GM12875 (cell line): Measurements from ENCODE around the gene PLXNA2.

Experiments
- H3K4me3 ChIP-seq: one replicate; pipeline ENCODE4 v1.5.1; 2011; ENCODE audit warnings: low read depth, low read length, control low read depth
- TF ChIP-seq, protein P1 (sequence below): IDR thresholded peaks from 2 replicates; pipeline ENCODE4 v1.5.1; 2011; ENCODE audit warnings: low read depth, mild to moderate bottlenecking, control low read depth, inconsistent platforms, low read length, moderate library complexity, borderline replicate concordance; ENCODE audit not compliant: insufficient read depth

The PLXNA2 gene

DNA sequence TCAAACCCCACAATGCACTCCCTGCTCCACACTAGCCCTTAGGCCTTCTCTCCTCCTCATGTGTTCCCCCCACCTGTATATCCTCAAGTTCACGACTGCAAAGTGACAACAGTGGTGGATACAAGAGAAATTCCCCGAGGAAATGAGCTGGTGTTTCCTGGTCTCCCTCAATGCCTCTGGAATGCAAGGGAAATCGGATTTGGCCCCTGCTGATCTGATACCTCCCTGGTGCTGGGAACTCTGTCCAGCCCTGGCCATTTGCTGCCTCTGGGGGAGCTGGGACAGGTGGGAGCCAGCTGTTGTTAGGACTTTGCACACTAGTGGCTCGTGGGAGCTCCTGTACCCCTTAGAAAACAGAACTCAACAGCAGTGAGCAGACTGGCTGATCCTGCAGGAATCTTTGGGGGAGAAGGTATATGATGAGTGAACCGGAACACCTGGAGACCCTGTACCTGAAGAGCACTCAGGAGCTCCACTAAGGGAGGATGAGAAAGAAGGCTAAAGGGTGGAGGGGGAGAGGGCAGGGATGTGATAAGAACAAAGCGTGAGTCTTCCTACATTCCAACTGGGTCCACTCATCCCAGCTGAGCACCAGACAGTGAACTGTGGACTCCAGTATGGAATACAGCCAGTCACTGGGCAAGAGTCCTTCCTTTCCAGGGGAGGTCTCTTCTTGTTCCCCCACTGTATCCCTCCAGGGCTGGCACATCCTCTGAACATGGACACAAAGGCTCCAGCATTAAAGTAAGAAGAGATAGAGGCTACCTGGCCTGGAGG, 69.3 kb downstream of the PLXNA2 start:
- H3K4me3 ChIP-seq: no peak overlapping the region
- TF ChIP-seq, protein P1, sequence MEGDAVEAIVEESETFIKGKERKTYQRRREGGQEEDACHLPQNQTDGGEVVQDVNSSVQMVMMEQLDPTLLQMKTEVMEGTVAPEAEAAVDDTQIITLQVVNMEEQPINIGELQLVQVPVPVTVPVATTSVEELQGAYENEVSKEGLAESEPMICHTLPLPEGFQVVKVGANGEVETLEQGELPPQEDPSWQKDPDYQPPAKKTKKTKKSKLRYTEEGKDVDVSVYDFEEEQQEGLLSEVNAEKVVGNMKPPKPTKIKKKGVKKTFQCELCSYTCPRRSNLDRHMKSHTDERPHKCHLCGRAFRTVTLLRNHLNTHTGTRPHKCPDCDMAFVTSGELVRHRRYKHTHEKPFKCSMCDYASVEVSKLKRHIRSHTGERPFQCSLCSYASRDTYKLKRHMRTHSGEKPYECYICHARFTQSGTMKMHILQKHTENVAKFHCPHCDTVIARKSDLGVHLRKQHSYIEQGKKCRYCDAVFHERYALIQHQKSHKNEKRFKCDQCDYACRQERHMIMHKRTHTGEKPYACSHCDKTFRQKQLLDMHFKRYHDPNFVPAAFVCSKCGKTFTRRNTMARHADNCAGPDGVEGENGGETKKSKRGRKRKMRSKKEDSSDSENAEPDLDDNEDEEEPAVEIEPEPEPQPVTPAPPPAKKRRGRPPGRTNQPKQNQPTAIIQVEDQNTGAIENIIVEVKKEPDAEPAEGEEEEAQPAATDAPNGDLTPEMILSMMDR: no peak

DNA sequence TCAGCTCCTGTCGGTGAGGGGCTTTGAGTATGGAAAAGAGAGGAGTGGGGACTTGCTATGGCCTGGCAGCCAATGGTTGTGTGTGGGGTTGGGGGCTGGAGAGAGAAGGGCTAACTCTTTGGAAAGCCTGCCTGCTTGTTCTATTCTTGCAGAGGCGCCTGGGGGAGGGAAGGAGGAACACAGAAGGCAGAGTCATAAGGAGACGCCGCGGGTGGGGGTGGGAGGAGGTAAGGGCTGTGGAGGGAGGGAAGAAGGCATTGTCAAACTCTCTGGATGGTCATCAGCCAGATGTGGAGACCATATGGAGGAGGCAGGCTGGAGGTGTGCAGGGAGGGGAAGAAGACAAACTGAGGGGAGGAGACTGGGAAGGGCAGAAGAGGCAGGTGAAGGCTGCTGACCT, 70.0 kb downstream of the PLXNA2 start:
- H3K4me3 ChIP-seq: no peak overlapping the region
- TF ChIP-seq, protein P1: no peak

DNA sequence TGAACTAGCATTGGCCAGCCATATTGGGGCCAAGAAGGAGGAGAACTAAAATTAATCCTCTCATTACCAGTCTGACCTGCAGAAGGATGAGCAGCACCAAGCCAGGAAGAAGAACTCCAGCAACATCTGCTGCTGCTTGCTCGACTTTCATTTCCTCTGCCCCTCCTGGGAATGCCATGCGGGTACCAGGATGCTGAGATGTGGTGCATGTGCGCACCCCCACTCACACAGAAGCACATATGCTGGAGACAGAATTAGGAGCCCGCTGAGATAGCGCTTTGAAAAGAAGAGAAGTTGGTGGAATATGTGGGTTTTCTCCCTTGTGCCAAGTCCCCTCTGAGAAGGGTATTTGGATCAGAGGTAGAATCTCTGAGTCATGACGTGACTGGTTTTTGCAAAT, 70.4 kb downstream of the PLXNA2 start:
- no peak overlapping the region for H3K4me3 ChIP-seq
- TF ChIP-seq, protein P1: no peak

DNA sequence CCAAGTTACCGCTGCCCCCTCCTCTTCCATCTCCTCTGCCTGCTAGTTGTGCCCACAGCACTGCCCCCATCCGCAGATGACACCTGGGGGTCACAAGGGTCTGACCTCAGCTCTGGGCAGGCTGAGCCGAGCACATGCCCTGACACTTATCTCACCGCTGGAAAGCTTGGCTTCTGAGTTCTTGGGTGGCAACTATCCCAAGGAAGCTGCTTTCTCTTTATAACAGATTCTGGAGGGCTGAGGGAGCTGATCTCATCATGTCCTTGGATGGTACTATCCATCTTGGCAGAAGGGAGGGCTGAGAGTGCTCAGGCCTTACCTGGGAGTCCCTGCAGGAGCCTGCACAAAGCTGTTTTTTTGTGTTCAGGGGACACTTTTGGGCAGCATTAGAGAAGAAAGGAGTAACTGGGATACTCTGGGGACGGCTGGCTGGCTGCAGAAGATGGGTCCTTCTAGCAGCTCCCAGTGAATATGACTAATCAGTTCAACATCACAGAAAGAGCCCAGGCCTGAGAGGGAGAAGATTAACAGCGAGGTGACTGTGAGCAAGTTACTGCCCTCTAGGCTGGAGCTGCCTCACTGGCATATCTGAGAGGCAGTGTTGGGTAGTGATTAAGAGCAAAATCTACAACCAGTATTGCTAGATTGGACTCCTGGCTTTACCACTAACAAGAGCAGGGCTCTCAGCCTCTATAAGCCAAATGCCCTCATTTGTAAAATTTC, 71.6 kb downstream of the PLXNA2 start:
- TF ChIP-seq, protein P1: no peak
- no peak overlapping the region for H3K4me3 ChIP-seq

DNA sequence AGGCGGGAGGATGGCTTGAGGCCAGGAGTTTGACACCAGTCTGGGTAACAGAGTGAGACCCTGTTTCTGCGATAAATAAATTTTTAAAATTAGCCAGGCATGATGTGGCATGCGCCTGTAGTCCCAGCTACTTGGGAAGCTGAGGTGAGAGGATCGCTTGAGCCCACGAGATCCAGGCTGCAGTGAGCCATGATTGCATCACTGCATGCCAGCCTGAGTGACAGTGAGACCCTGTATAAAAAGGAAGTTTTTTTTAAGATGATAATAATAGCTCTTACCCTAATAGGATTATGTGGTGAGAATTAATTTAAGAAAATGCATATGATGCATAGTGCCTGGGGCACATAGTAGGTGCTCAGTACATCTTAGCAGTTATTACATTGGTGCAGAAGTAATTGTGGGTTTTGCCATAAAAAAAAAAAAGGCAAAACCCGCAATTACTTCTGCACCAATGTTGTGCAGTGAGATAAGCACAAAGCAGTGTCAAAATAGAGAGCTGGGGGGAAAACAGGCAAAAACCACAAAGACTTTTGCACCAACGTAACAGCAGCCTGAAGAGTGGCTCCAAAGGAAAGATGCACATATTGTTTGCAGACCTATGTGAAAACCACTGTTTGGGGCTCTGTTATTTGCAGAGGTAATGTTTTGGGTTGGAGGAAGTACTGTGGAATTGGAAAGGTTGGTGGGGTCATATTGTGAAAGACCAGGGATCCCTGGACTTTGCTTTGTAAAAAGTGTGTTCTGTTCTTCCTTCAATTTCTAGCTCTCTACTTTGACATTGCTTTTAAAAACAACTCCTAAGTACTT, 72.4 kb downstream of the PLXNA2 start:
- no peak overlapping the region for H3K4me3 ChIP-seq
- TF ChIP-seq, protein P1: no peak

DNA sequence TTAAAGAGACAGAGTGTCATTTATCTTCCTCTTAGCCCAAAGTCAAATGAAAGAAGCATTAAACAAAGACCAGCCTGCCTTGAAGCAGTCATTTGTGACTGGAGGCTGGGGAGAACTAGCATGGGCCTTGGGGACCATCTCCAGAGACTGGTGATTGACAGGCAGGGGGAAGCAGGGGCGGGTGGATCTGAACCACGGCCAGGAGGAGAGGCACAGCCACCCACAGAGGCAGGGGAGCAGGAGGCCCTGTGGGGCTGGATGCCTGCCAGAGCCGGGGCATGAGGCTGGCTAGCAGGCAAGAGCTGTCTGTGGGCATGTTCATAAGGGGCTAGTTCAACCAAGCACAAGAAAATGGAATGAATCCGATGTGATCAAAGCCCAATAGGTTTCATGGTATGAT, 73.9 kb downstream of the PLXNA2 start:
- no peak overlapping the region for H3K4me3 ChIP-seq

More for the DNA sequence above, 73.9 kb downstream of the PLXNA2 start:
- TF ChIP-seq, protein P1: no peak
